AG04449 (cell line): ENCODE measurements around the gene DNLZ.

ENCODE experiments used
- CTCF ChIA-PET: fragments of 350-600 bp; formaldehyde crosslinking; extraction: SDS; loops from one replicate; lab custom pipeline; 2021; ENCODE audit warnings: antibody characterized with exemption; lab: Yijun Ruan, JAX
- POLR2A ChIA-PET: fragments of 400-600, 350-600 bp; formaldehyde crosslinking; extraction: SDS; loops from one replicate; lab custom pipeline; 2020; ENCODE audit warnings: antibody characterized with exemption, inconsistent platforms; lab: Yijun Ruan, JAX
- DNase-seq: peaks from one replicate; pipeline ENCODE4 v3.0.0-alpha.2; 2010; ENCODE audit warnings: low read depth, low spot score
- H3K4me3 ChIP-seq: 2 replicates; pipeline ENCODE4 v1.5.1; 2011; ENCODE audit warnings: low read depth, mild to moderate bottlenecking, control low read depth, low read length
- CTCF ChIP-seq: IDR thresholded peaks from one replicate; pipeline ENCODE4 v1.5.1; 2011; ENCODE audit warnings: mild to moderate bottlenecking, moderate library complexity, low read length, control low read depth, inconsistent platforms; ENCODE audit not compliant: insufficient read depth; ENCODE audit errors: missing control alignments

The DNLZ gene

GRCh38 chr9:136385015-136385414 is 21.5 kb upstream of the DNLZ start:
- CTCF ChIA-PET, result interaction anchor here (1.1 to 2.3 kb wide), 5 partner anchors 10 to 72 kb away, joined by 4 to 12 read pairs (median 5); partner anchors contain the start of genes DNLZ and SNAPC4
- POLR2A ChIA-PET, result no interaction called here
- no peak for DNase-seq
- TF ChIP-seq CTCF, result no peak
- no peak overlapping the region for H3K4me3 ChIP-seq

- no peak overlapping the region for H3K4me3 ChIP-seq
- ChIA-PET CTCF (interaction anchor here (1.3 to 2.0 kb wide), 3 partner anchors 19 to 70 kb away, joined by 5 to 6 read pairs (median 5); partner anchors contain the start of gene DNLZ), POLR2A (no interaction called here)
- DNase-seq, result no peak
- TF ChIP-seq CTCF, result no peak
Observed at GRCh38 chr9:136383436-136383835, 19.9 kb upstream of the DNLZ start.

GRCh38 chr9:136381966-136382513 is 18.5 kb upstream of the DNLZ start:
- H3K4me3 ChIP-seq, result no peak overlapping the region
- no peak for TF ChIP-seq CTCF
- ChIA-PET POLR2A (no interaction called here), CTCF (interaction anchor here (0.7 to 1.6 kb wide), 5 partner anchors 9 to 69 kb away, joined by 3 to 5 read pairs (median 3); no protein-coding TSS in a partner anchor)
- no peak for DNase-seq

GRCh38 chr9:136381311-136381710 is 17.8 kb upstream of the DNLZ start:
- no peak for TF ChIP-seq CTCF
- ChIA-PET CTCF (interaction anchor here (0.7 to 1.6 kb wide), 4 partner anchors 10 to 19 kb away, joined by 3 to 5 read pairs (median 3); no protein-coding TSS in a partner anchor), POLR2A (no interaction called here)
- DNase-seq, result no peak
- no peak overlapping the region for H3K4me3 ChIP-seq

- no peak overlapping the region for H3K4me3 ChIP-seq
- no peak for DNase-seq
- POLR2A ChIA-PET, result no interaction called here
- CTCF ChIA-PET, result interaction anchor here (1.0 to 1.6 kb wide), 2 partner anchors 13 to 17 kb away, joined by 4 to 5 read pairs; partner anchors contain the start of gene DNLZ
- no peak for TF ChIP-seq CTCF
Observed at GRCh38 chr9:136380381-136380780, 16.8 kb upstream of the DNLZ start.

- ChIA-PET POLR2A (no interaction called here), CTCF (interaction anchor here (1.0 kb wide), 1 partner anchor 16 kb away, joined by 4 read pairs; the partner anchor contains the start of gene DNLZ)
- no peak for TF ChIP-seq CTCF
- DNase-seq, result no peak
- no peak overlapping the region for H3K4me3 ChIP-seq
Observed at GRCh38 chr9:136379891-136380290, 16.3 kb upstream of the DNLZ start.
